K562 (cell line): ENCODE data around the gene RAB3GAP1. TPM values are rescaled to one million over a fixed set of nuclear protein-coding genes. Genes with fewer than 3 reads are reported as not detected.
A peak's percentile ranks its signal among the peaks of the same experiment; 100 is the strongest.

ENCODE experiments used
- ATAC-seq: fragments of 200-7000 bp; cut with Tn5 transposase; 3 replicates; pipeline ENCODE4 v1.9.1; 2020; ENCODE audit warnings: moderate library complexity
- BruUV-seq: library from RNA; stranded (reverse); fragments of 400-500 nt; replicated peaks from 2 replicates; lab custom pipeline; 2021; lab: Mats Ljungman, UMichigan
- CTCF ChIA-PET: fragments of 300-600 bp; formaldehyde crosslinking; extraction: SDS; loops from one replicate; lab custom pipeline; 2021; ENCODE audit warnings: low intra/inter-chr PET ratio; lab: Yijun Ruan, JAX
- POLR2A ChIA-PET: fragments of 300-600, 350-650 bp; sonication (Branson Sonifier 250); formaldehyde crosslinking; extraction: SDS; loops from one replicate; lab custom pipeline; 2021; ENCODE audit warnings: antibody characterized with exemption, inconsistent platforms; lab: Yijun Ruan, JAX
- DNase-seq, 4 experiments: peaks; one replicate each; pipeline versions ENCODE4 v3.0.0 to v3.0.0-alpha.2; 2011 to 2018; ENCODE audit warnings: low spot score in 3 of 4, mixed read lengths in 3 of 4; ENCODE audit errors: extremely low read depth in 1 of 4
- FAIRE-seq: peaks from 2 replicates; lab custom pipeline; 2011; peaks lifted over from hg19 to GRCh38; lab: Jason Lieb, UNC
- H2AFZ ChIP-seq: 2 replicates; pipeline ENCODE4 v1.6.0; 2011; ENCODE audit warnings: low read depth, low read length, control low read depth, inconsistent platforms
- H3K27ac ChIP-seq: fragments of 200-600 bp; 3 replicates; pipeline ENCODE4 v1.8.0; 2011; ENCODE audit warnings: low read depth, mild to moderate bottlenecking, control low read depth, inconsistent platforms, low read length, moderate library complexity, mixed read lengths; ENCODE audit errors: extremely low read depth
- H3K27me3 ChIP-seq, 2 experiments: fragments of 300-600 bp in 1 of 2; 2 replicates in 1 of 2; 3 replicates in 1 of 2; pipeline versions ENCODE4 v1.6.0 to v1.8.0; 2011; ENCODE audit warnings: inconsistent platforms in 2 of 2, low read length in 2 of 2, mild to moderate bottlenecking in 1 of 2, mixed read lengths in 1 of 2, moderate library complexity in 1 of 2; ENCODE audit not compliant: control insufficient read depth in 2 of 2, insufficient read depth in 2 of 2
- H3K36me3 ChIP-seq: fragments of 300-600 bp; 3 replicates; pipeline ENCODE4 v1.8.0; 2011; ENCODE audit warnings: mild to moderate bottlenecking, low read length, inconsistent platforms; ENCODE audit not compliant: control insufficient read depth, insufficient read depth
- H3K4me1 ChIP-seq, 2 experiments: fragments of 200-600 bp in 1 of 2; replicated peaks in 1 of 2; 2 replicates in 1 of 2; 3 replicates in 1 of 2; pipeline versions ENCODE4 v1.5.1 to v1.8.0; 2011; ENCODE audit warnings: inconsistent platforms in 2 of 2, low read length in 2 of 2, mild to moderate bottlenecking in 1 of 2, mixed read lengths in 1 of 2, moderate library complexity in 1 of 2; ENCODE audit not compliant: control insufficient read depth in 2 of 2, insufficient read depth in 2 of 2
- H3K4me2 ChIP-seq: 2 replicates; pipeline ENCODE4 v1.6.1; 2011; ENCODE audit warnings: low read length, control low read depth, inconsistent platforms, mixed read lengths; ENCODE audit not compliant: insufficient read depth
- H3K4me3 ChIP-seq: fragments of 200-600 bp; sonication (generic), shearing (Covaris generic); 2 replicates; pipeline ENCODE4 v1.5.1; 2016; ENCODE audit warnings: control low read depth, inconsistent platforms
- H3K79me2 ChIP-seq: fragments of 200-600 bp; 3 replicates; pipeline ENCODE4 v1.8.0; 2011; ENCODE audit warnings: low read length, inconsistent platforms; ENCODE audit not compliant: control insufficient read depth, insufficient read depth
- H3K9ac ChIP-seq, 2 experiments: 2 replicates each; pipeline versions ENCODE4 v1.6.0 to v1.6.1; 2011; ENCODE audit warnings: low read depth in 2 of 2, low read length in 2 of 2, control low read depth in 1 of 2, inconsistent platforms in 1 of 2, mild to moderate bottlenecking in 1 of 2, mixed read lengths in 1 of 2; ENCODE audit not compliant: insufficient read depth in 1 of 2
- H3K9me1 ChIP-seq: one replicate; pipeline ENCODE4 v1.6.0; 2011; ENCODE audit warnings: inconsistent platforms, mild to moderate bottlenecking, low read length, moderate library complexity; ENCODE audit not compliant: control insufficient read depth, insufficient read depth
- H3K9me3 ChIP-seq: replicated peaks from 2 replicates; pipeline ENCODE4 v1.5.1; 2011; ENCODE audit warnings: low read depth, low read length, inconsistent platforms; ENCODE audit not compliant: control insufficient read depth, insufficient read depth
- H4K20me1 ChIP-seq: replicated peaks from 2 replicates; pipeline ENCODE4 v1.6.1; 2011; ENCODE audit warnings: low read length, inconsistent platforms, mixed read lengths; ENCODE audit not compliant: control insufficient read depth, insufficient read depth
- NR1H2 ChIP-seq: sonication (generic); formaldehyde crosslinking; IDR thresholded peaks from 2 replicates; pipeline ENCODE4 v1.4.0; 2020; ENCODE audit warnings: mild to moderate bottlenecking, missing genetic modification reagents
- RAD21 ChIP-seq, 2 experiments: fragments of 250-450 bp in 1 of 2; fragments of 450-650 bp in 1 of 2; sonication (Bioruptor Pico) in 1 of 2; formaldehyde crosslinking in 1 of 2; IDR thresholded peaks in 1 of 2; conservative IDR thresholded peaks in 1 of 2; 2 replicates each; pipeline versions ENCODE4 v1.4.0 to v1.8.0; 2020 to 2022; ENCODE audit warnings: mild to moderate bottlenecking in 2 of 2, moderate library complexity in 1 of 2
- WGBS: fragments of 100-300 bp; shearing (Covaris generic); methylation state at CpG from one replicate; pipeline ENCODE4 v1.1.6; 2016; ENCODE audit warnings: low coverage, mixed read lengths; ENCODE audit not compliant: insufficient coverage; ENCODE audit errors: missing lambda C conversion rate; 5-methylcytosine and 5-hydroxymethylcytosine counted together
- in situ Hi-C: fragments of 300-500 bp; cut with MboI; formaldehyde crosslinking; loops from 4 replicates; pipeline ENCODE4 v1.15.0; 2018; ENCODE audit warnings: inconsistent platforms, mixed read lengths
- intact Hi-C: fragments of 100-400 bp; cut with micrococcal nuclease; formaldehyde crosslinking; loops from 2 replicates; pipeline ENCODE4 v1.14.2; 2022
- polyA plus RNA-seq, 8 experiments: library from polyadenylated mRNA; depleted of rRNA in 4 of 8; stranded (reverse) in 5 of 8; unstranded in 3 of 8; fragments of >200 nt; fragmentation: Nextera tagmentation in 2 of 8; fragmentation: Illumina TruSeq in 1 of 8; extraction: Ambion mirVana in 2 of 8; extraction: Trizol in 1 of 8; gene quantifications; 2 replicates each; pipeline versions ENCODE4 v1.2.1 to v1.2.3, GENCODE V29; 2011 to 2014; ENCODE audit warnings: inconsistent platforms in 1 of 8, missing spikeins in 1 of 8
- total RNA-seq, 7 experiments: library from RNA; depleted of rRNA in 6 of 7; stranded (reverse); fragments of >200 nt in 6 of 7; fragmentation: Illumina TruSeq in 2 of 7; extraction: Trizol in 2 of 7; gene quantifications; 2 replicates each; pipeline versions ENCODE4 v1.2.1 to v1.2.3, GENCODE V29; 2011 to 2021; ENCODE audit warnings: low replicate concordance in 1 of 7
- TF ChIP-seq, protein P1 (sequence below), 3 experiments: IDR thresholded peaks in 2 of 3; conservative IDR thresholded peaks in 1 of 3; 2 replicates each; pipeline ENCODE4 v1.5.1; 2011 to 2012; ENCODE audit warnings: low read length in 3 of 3, mild to moderate bottlenecking in 3 of 3, control low read depth in 2 of 3, improper control_type of control experiment in 1 of 3, inconsistent platforms in 1 of 3, low read depth in 1 of 3, mixed read lengths in 1 of 3, moderate library complexity in 1 of 3; ENCODE audit not compliant: insufficient read depth in 2 of 3

RAB3GAP1 gene
- total and polyA plus RNA-seq, 9 of the 15 experiments (the other 6 are each of a cell fraction or from before 2014, with no cell fraction given), result 15.5 to 48.6 (median 33.0) TPM

DNA sequence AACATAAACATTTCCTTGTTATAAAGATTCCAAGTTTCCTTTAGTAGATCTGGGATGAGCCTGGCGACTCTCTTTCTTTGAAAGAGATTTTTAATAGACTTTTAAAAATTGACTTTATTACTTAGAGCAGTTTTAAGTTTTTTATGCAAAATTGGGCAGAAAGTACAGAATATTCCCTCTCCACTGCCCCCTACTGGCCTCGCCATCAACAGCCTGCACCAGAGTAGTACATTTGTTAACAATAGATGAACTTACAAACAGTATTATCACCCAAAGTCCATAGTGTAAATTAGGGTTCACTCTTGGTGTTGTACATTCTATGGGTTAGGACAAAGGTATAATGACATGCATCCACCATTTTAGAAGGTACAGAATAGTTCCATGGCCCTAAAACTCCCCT, 8.7 kb upstream of the RAB3GAP1 start:
- Histone ChIP-seq H3K4me2 (no peak overlapping the region), H3K27ac (no peak overlapping the region), H3K9me1 (no peaks in the 10 kb centered on the region), H3K27me3 (peaks cover 0 to 6% of the 10 kb centered on the region in 2 experiments; a peak in 3 of 5 replicates), H3K9me3 (no peaks in the 10 kb centered on the region), H4K20me1 (no peaks in the 10 kb centered on the region), H3K4me1 (no peaks in the 10 kb centered on the region), H3K36me3 (no peaks in the 10 kb centered on the region), H3K9ac (no peak overlapping the region), H3K4me3 (no peak overlapping the region), H2AFZ (no peak overlapping the region), H3K79me2 (no peaks in the 10 kb centered on the region)
- in situ Hi-C loops (no loop called here), intact Hi-C loops (no loop called here)
- DNase-seq (peak; percentile 16 to 41 (median 24)), FAIRE-seq (no peak), ATAC-seq (peak; percentile 77; the same call in 2 of the 3 replicates)
- 0% methylated on average over 2 of the region's 2 CpGs for WGBS
- ChIA-PET CTCF (interaction anchor here (0.8 kb wide), 1 partner anchor 8 kb away, joined by 3 read pairs; no protein-coding TSS in a partner anchor), POLR2A (no interaction called here)
- BruUV-seq, result no TSS peak
- TF ChIP-seq RAD21 (CRISPR knock-in tag; conservative IDR thresholded peaks at IDR 0.05 in 1 of 2, IDR thresholded peaks at IDR 0.05 in 1 of 2), result peak in 1 of 2 experiments; percentile 32; a peak in 2 of 4 replicates
- TF ChIP-seq, protein P1, sequence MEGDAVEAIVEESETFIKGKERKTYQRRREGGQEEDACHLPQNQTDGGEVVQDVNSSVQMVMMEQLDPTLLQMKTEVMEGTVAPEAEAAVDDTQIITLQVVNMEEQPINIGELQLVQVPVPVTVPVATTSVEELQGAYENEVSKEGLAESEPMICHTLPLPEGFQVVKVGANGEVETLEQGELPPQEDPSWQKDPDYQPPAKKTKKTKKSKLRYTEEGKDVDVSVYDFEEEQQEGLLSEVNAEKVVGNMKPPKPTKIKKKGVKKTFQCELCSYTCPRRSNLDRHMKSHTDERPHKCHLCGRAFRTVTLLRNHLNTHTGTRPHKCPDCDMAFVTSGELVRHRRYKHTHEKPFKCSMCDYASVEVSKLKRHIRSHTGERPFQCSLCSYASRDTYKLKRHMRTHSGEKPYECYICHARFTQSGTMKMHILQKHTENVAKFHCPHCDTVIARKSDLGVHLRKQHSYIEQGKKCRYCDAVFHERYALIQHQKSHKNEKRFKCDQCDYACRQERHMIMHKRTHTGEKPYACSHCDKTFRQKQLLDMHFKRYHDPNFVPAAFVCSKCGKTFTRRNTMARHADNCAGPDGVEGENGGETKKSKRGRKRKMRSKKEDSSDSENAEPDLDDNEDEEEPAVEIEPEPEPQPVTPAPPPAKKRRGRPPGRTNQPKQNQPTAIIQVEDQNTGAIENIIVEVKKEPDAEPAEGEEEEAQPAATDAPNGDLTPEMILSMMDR (IDR thresholded peaks at IDR 0.05 in 2 of 3, conservative IDR thresholded peaks at IDR 0.05 in 1 of 3; ENCODE audit: insufficient read depth in 2 of 3, low read depth in 1 of 3, low read length in 3 of 3), result peak; percentile 40 to 67 (median 67)
- TF ChIP-seq NR1H2, result no peak
